Measurements from ENCODE around the gene MYOG. TPM values are rescaled to one million over a fixed set of nuclear protein-coding genes. Genes with fewer than 3 reads are reported as not detected.

MYOG gene
- total RNA-seq, 1 donor from 2014 or later: not detected

- H3K27ac Mint-ChIP-seq: no peak overlapping the region
- H3K36me3 Mint-ChIP-seq: peaks cover 5% of the 10 kb centered on the region
- DNase-seq (ENCODE audit: low spot score in 2 of 2, unreplicated experiment in 2 of 2): no peak
- no peaks in the 10 kb centered on the region for H3K27me3 Mint-ChIP-seq (ENCODE audit: low read depth)
- H3K4me1 Mint-ChIP-seq: peaks cover 41% of the 10 kb centered on the region
- TF ChIP-seq CTCF (IDR thresholded peaks at IDR 0.05; ENCODE audit: unreplicated experiment): no peak
- H3K4me3 Mint-ChIP-seq: no peak overlapping the region
- no peaks in the 10 kb centered on the region for H3K9me3 Mint-ChIP-seq
These were observed 33.9 kb downstream of the MYOG start for GRCh38 chr1:203051841-203052324.

DNA sequence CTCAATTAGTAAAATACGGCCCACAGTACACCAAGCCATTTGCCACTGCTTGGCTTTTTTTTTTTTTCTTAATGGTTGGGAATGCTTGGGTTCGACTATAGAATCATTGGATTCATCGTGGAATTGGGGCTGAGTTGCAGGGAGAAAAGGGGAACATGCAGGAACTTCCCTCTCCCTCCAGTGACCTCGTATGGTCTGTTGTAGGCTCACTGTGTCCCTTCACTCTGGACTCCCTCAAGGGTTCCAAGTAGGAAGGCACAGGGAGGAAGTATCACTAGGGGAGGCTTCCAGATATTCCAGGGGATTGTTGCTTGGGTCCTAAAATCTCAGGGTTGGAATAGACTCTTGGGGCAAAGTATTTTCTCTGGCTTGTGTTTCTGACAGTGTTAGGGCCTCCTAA lies 35.0 kb downstream of the MYOG start:
- no peak for DNase-seq (ENCODE audit: low spot score in 2 of 2, unreplicated experiment in 2 of 2)
- H3K4me3 Mint-ChIP-seq: no peak overlapping the region
- H3K27me3 Mint-ChIP-seq (ENCODE audit: low read depth): no peaks in the 10 kb centered on the region
- TF ChIP-seq CTCF (IDR thresholded peaks at IDR 0.05; ENCODE audit: unreplicated experiment): no peak
- H3K4me1 Mint-ChIP-seq: peaks cover 46% of the 10 kb centered on the region
- no peaks in the 10 kb centered on the region for H3K9me3 Mint-ChIP-seq
- peaks cover 5% of the 10 kb centered on the region for H3K36me3 Mint-ChIP-seq
- H3K27ac Mint-ChIP-seq: no peak overlapping the region

GRCh38 chr1:203049576-203050180 lies 36.1 kb downstream of the MYOG start:
- Mint-ChIP-seq H3K27ac (no peak overlapping the region), H3K9me3 (no peaks in the 10 kb centered on the region), H3K27me3 (ENCODE audit: low read depth) (no peaks in the 10 kb centered on the region), H3K4me3 (no peak overlapping the region), H3K4me1 (peaks cover 55% of the 10 kb centered on the region), H3K36me3 (peaks cover 5% of the 10 kb centered on the region)
- TF ChIP-seq CTCF (IDR thresholded peaks at IDR 0.05; ENCODE audit: unreplicated experiment): no peak
- DNase-seq (ENCODE audit: low spot score in 2 of 2, unreplicated experiment in 2 of 2): no peak

DNA sequence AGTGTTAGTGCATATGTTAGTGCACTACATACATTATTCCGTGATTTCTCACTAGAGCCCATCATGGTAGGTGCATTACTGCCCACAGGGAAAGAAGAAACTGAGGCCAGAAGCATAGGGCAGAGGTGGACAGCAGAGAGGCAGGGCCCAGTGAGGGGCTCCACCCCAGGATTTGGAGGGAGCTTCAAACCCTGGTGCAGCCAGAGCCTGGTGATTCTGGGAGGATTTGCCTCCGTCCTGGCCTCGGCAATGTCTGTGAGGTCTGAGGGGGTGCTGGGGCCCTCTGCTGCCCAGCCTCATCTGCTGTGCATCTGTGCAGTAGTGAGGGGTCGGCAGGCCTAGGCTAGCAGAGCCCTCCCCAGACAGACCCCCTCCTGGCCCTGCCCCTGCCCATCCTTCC lies 36.7 kb downstream of the MYOG start:
- TF ChIP-seq CTCF (IDR thresholded peaks at IDR 0.05; ENCODE audit: unreplicated experiment): no peak
- peaks cover 61% of the 10 kb centered on the region for H3K4me1 Mint-ChIP-seq
- H3K36me3 Mint-ChIP-seq: peaks cover 10% of the 10 kb centered on the region
- no peaks in the 10 kb centered on the region for H3K27me3 Mint-ChIP-seq (ENCODE audit: low read depth)
- no peak for DNase-seq (ENCODE audit: low spot score in 2 of 2, unreplicated experiment in 2 of 2)
- no peak overlapping the region for H3K4me3 Mint-ChIP-seq
- H3K9me3 Mint-ChIP-seq: no peaks in the 10 kb centered on the region
- no peak overlapping the region for H3K27ac Mint-ChIP-seq

DNA sequence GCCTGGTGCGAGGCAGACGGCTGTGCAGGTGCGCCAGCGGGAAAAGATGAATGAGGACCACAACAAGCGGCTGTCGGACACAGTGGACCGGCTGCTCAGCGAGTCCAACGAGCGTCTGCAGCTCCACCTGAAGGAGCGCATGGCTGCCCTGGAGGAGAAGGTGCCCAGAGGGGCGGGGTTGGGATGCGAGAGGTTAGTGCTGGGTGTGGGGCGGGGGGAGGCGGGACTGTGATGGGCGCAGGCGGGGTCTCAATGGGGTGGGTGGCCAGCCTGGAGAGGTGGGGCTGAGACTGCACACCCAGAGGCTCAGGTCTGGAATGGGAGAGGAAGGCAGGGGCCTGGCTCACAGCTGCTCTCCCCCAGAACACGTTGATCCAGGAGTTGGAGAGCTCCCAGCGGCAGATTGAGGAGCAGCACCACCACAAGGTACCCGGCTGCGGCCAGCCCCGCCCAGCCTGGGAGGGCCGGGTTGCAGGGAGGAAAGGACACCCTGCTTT lies 37.2 kb downstream of the MYOG start:
- Mint-ChIP-seq H3K27me3 (ENCODE audit: low read depth) (no peaks in the 10 kb centered on the region), H3K27ac (peak overlapping the region; percentile 34), H3K4me1 (peaks cover 61% of the 10 kb centered on the region), H3K36me3 (peaks cover 10% of the 10 kb centered on the region), H3K4me3 (no peak overlapping the region), H3K9me3 (no peaks in the 10 kb centered on the region)
- DNase-seq (ENCODE audit: low spot score in 2 of 2, unreplicated experiment in 2 of 2): peak in 1 of 2 experiments; percentile 61
- TF ChIP-seq CTCF (IDR thresholded peaks at IDR 0.05; ENCODE audit: unreplicated experiment): no peak

All from mesothelial cell of epicardium (in vitro differentiated cells).